ENCODE data around the gene WHRN. TPM values are rescaled to one million over a fixed set of nuclear protein-coding genes. Genes with fewer than 3 reads are reported as not detected.

The WHRN gene
- total RNA-seq, 2 experiments from 2014 or later: 1.9 to 2.1 TPM

DNA sequence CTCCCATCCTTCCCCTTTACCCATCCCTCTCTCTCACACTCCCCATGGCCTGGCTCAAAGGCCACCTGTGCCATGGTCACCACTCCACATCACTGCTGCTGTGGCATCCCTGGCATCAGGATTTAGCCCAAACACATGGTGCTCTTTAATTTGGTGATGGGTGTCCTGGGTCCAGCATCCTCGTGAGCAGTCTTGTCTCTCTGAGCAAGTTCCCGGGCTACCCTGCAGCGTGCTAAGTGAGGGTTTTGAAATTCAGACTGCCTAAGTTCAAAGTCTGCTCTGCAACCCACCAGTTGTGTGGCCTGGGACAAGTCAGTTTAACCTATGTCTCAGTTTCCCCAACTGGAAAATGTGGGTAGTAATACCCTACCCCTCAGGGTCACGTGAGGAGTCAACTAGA lies 39.9 kb downstream of the WHRN start:
- no peak for DNase-seq
- no peak overlapping the region for H3K4me3 Mint-ChIP-seq
- H3K4me1 Mint-ChIP-seq (ENCODE audit: low read depth): no peaks in the 10 kb centered on the region
- no peaks in the 10 kb centered on the region for H3K27me3 Mint-ChIP-seq (ENCODE audit: low read depth)
- H3K9me3 Mint-ChIP-seq: peaks cover 2% of the 10 kb centered on the region
- intact Hi-C loops (cut with micrococcal nuclease): no loop called here
- CTCF ChIA-PET: interaction anchor here (0.6 kb wide), 1 partner anchor 878 kb away, joined by 3 read pairs; no protein-coding TSS in a partner anchor
- no peak overlapping the region for H3K27ac Mint-ChIP-seq
- H3K36me3 Mint-ChIP-seq (ENCODE audit: low read depth): no peaks in the 10 kb centered on the region

DNA sequence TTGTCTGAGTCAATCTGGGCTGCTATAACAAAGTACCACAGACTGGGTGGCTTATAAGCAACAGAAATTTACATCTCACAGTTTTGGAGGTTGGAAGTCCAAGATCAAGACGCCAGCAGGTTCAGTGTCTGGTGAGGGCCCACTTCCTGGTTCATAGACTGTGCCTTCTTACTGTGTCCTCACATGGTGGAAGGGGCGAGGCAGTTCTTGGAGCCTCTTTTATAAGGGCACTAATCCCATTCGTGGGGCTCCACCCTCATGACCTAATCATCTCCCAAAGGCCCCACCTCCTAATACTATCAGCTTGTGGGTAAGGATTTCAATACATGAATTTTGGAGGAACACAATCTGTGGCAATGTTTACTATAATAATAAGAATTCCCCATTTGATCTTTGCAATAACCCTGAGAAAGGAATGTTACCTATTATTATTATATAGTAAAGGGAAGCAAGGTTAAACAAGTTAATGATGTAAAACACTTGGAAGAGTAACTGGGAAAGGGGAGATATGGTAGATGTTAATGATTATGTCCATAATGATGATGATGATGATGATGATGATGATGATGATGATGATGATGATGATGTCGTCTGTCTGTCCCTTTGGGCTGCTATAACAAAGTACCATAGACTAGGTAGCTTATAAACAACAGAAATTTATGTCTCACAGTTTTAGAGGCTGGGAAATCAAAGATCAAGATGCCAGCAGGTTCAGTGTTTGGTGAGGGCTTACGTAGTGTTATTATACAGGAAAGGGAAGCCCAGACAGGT lies 40.8 kb downstream of the WHRN start:
- no peaks in the 10 kb centered on the region for H3K9me3 Mint-ChIP-seq
- no peaks in the 10 kb centered on the region for H3K27me3 Mint-ChIP-seq (ENCODE audit: low read depth)
- no peak overlapping the region for H3K4me3 Mint-ChIP-seq
- H3K27ac Mint-ChIP-seq: no peak overlapping the region
- H3K36me3 Mint-ChIP-seq (ENCODE audit: low read depth): no peaks in the 10 kb centered on the region
- intact Hi-C loops (cut with micrococcal nuclease): no loop called here
- no peaks in the 10 kb centered on the region for H3K4me1 Mint-ChIP-seq (ENCODE audit: low read depth)
- DNase-seq: no peak
- CTCF ChIA-PET: interaction anchor here (0.9 kb wide), 1 partner anchor 59 kb away, joined by 3 read pairs; no protein-coding TSS in a partner anchor

DNA sequence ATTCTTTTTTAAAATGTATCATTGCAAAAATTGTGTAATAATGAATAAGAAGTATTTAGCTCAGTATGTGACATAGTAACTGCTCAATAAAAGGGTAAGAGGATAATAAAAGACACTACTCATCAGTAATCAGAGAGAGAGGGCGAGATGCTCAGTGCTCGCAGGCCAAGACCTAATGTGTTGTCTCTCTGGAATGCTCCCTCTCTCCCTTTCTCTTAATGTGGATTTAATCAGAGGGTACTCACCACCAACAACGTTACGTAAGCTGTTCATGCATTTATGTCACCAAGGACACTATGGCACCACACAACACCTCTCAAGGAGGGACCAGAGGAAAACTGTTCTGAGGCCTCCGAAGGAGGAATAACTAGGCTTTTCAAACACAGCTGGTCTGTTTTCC lies 42.5 kb downstream of the WHRN start:
- H3K4me3 Mint-ChIP-seq: no peak overlapping the region
- H3K27ac Mint-ChIP-seq: no peak overlapping the region
- H3K9me3 Mint-ChIP-seq: no peaks in the 10 kb centered on the region
- intact Hi-C loops (cut with micrococcal nuclease): no loop called here
- no peaks in the 10 kb centered on the region for H3K27me3 Mint-ChIP-seq (ENCODE audit: low read depth)
- CTCF ChIA-PET: interaction anchor here (0.8 to 1.9 kb wide), 2 partner anchors 190 to 200 kb away, joined by 4 to 6 read pairs; no protein-coding TSS in a partner anchor
- H3K36me3 Mint-ChIP-seq (ENCODE audit: low read depth): no peaks in the 10 kb centered on the region
- no peak for DNase-seq
- no peaks in the 10 kb centered on the region for H3K4me1 Mint-ChIP-seq (ENCODE audit: low read depth)

DNA sequence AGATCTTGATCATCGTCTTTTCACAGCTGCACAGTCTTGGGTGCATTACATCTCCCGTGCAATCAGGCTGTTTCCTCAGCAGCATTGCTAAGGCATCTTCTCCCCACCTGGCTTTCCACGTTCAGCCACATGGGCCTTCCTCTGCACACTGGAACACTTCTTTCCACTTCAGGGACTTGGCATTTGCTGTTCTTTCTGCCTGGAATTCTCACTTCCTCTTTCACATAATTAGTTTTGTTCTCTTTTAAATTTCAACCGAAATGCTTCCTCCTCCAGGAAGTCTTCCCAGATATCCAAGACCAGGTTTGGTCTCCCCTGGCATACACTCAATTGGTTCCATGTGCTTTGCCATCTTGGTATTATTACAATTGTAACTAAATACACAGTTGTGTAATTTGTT lies 43.8 kb downstream of the WHRN start:
- CTCF ChIA-PET: interaction anchor here (1.9 kb wide), 1 partner anchor 192 kb away, joined by 6 read pairs; no protein-coding TSS in a partner anchor
- Mint-ChIP-seq H3K36me3 (ENCODE audit: low read depth) (no peaks in the 10 kb centered on the region), H3K4me1 (ENCODE audit: low read depth) (no peaks in the 10 kb centered on the region), H3K27me3 (ENCODE audit: low read depth) (no peaks in the 10 kb centered on the region), H3K27ac (no peak overlapping the region), H3K4me3 (no peak overlapping the region), H3K9me3 (no peaks in the 10 kb centered on the region)
- intact Hi-C loops (cut with micrococcal nuclease): no loop called here
- no peak for DNase-seq

DNA sequence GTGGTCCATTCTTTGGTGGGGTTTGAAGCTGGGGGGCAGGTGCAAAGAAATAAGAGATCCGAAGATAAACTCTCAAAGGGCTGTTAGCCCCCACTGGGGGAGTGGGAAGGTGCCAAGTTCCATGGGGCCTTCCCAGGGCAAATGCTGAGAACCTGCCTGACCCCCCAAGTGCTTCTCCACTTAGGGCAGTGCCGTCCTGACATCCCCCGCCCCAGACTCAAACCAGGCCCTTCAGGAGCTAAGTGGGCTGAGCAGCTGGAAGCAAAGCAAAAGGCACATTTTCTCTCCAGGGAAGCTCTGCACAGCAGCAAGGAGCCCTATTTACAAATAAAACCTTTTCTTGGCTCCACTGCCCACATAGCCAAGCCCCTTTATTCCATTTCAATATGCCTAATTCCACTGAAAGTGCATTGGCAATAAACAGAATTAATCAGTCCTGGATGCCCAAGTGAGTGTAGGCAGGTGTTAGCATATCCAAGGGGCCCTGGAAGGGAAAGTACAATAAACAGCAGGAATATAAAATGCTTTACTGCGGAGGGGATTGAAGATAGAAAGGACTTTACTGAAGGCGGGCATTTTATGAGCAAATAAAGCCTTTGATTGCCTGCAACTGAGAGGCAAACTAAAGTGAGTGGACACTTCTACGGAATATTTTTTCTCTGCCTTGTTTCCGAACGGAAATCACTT lies 44.6 kb downstream of the WHRN start:
- H3K27me3 Mint-ChIP-seq (ENCODE audit: low read depth): no peaks in the 10 kb centered on the region
- intact Hi-C loops (cut with micrococcal nuclease): no loop called here
- no peak for DNase-seq
- no peaks in the 10 kb centered on the region for H3K36me3 Mint-ChIP-seq (ENCODE audit: low read depth)
- no peaks in the 10 kb centered on the region for H3K4me1 Mint-ChIP-seq (ENCODE audit: low read depth)
- CTCF ChIA-PET: no interaction called here
- H3K9me3 Mint-ChIP-seq: no peaks in the 10 kb centered on the region
- no peak overlapping the region for H3K4me3 Mint-ChIP-seq
- no peak overlapping the region for H3K27ac Mint-ChIP-seq

DNA sequence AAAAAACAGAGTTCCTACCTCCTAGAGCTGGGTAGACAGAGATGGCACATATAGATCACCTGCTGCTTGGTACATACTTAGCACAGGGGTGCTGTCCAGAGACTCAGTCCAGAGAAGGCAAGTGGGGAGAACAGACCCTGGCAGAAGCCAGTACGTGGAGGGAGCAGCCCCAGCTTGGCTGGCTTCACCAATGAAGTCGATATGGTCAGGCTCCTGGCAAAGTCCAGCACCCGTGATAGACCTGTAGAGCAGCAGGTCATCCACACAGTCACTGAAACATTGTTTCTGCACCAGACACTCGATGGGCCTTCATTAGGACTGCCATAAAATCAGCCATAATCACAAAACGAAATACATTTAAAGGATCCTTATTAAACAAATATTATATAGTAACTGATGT lies 45.8 kb downstream of the WHRN start:
- CTCF ChIA-PET: interaction anchor here (0.6 to 0.9 kb wide), 2 partner anchors 27 to 1060 kb away, joined by 4 to 6 read pairs; no protein-coding TSS in a partner anchor
- Mint-ChIP-seq H3K4me3 (no peak overlapping the region), H3K36me3 (ENCODE audit: low read depth) (no peaks in the 10 kb centered on the region), H3K4me1 (ENCODE audit: low read depth) (no peaks in the 10 kb centered on the region), H3K9me3 (no peaks in the 10 kb centered on the region), H3K27ac (no peak overlapping the region), H3K27me3 (ENCODE audit: low read depth) (no peaks in the 10 kb centered on the region)
- DNase-seq: no peak
- intact Hi-C loops (cut with micrococcal nuclease): no loop called here

DNA sequence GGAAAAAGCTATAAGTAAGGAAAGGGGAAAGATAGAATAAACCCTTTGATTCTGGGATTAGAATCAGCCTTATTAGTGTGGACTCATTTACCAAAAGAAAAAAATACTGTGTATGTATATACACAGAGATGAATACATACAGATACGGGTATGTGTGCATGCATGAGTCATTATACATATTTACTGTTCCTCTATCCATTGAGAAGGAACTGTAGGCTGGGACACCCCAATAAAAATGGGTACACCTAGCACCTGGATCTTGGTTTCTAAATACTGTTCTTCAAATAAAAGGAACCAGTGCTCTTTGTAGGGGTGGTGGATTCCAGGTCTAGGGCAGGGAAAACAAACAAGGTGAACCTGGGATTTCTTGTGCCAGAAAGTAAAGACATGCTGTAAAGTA lies 48.3 kb downstream of the WHRN start:
- Mint-ChIP-seq H3K9me3 (no peaks in the 10 kb centered on the region), H3K36me3 (ENCODE audit: low read depth) (peaks cover 4% of the 10 kb centered on the region), H3K4me3 (no peak overlapping the region), H3K27ac (no peak overlapping the region), H3K27me3 (ENCODE audit: low read depth) (no peaks in the 10 kb centered on the region), H3K4me1 (ENCODE audit: low read depth) (peaks cover 13% of the 10 kb centered on the region)
- no peak for DNase-seq
- CTCF ChIA-PET: no interaction called here
- intact Hi-C loops (cut with micrococcal nuclease): no loop called here

DNA sequence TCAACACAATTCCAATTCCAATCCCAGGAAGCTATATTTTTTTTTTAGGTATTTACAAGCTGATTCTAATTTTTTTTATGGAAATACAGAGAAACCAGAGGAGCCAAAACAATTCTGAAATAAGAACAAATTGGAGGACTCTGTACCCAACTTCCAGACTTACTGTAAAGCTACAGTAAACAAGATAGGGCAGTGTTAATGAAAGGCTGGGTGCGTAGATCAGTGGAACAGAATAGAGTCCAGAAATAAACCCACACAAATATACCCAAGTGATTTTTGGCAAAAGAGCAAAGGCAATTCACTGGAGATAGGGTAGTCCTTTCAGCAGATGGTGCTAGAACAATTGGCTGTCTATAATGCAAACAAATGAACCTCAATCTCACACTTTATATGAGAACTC lies 50.6 kb downstream of the WHRN start:
- CTCF ChIA-PET: interaction anchor here (0.7 to 1.4 kb wide), 2 partner anchors 18 to 27 kb away, joined by 3 to 6 read pairs; no protein-coding TSS in a partner anchor
- Mint-ChIP-seq H3K4me3 (no peak overlapping the region), H3K36me3 (ENCODE audit: low read depth) (peaks cover 4% of the 10 kb centered on the region), H3K27me3 (ENCODE audit: low read depth) (no peaks in the 10 kb centered on the region), H3K9me3 (no peaks in the 10 kb centered on the region), H3K27ac (no peak overlapping the region), H3K4me1 (ENCODE audit: low read depth) (peaks cover 23% of the 10 kb centered on the region)
- no peak for DNase-seq
- intact Hi-C loops (cut with micrococcal nuclease): no loop called here

DNA sequence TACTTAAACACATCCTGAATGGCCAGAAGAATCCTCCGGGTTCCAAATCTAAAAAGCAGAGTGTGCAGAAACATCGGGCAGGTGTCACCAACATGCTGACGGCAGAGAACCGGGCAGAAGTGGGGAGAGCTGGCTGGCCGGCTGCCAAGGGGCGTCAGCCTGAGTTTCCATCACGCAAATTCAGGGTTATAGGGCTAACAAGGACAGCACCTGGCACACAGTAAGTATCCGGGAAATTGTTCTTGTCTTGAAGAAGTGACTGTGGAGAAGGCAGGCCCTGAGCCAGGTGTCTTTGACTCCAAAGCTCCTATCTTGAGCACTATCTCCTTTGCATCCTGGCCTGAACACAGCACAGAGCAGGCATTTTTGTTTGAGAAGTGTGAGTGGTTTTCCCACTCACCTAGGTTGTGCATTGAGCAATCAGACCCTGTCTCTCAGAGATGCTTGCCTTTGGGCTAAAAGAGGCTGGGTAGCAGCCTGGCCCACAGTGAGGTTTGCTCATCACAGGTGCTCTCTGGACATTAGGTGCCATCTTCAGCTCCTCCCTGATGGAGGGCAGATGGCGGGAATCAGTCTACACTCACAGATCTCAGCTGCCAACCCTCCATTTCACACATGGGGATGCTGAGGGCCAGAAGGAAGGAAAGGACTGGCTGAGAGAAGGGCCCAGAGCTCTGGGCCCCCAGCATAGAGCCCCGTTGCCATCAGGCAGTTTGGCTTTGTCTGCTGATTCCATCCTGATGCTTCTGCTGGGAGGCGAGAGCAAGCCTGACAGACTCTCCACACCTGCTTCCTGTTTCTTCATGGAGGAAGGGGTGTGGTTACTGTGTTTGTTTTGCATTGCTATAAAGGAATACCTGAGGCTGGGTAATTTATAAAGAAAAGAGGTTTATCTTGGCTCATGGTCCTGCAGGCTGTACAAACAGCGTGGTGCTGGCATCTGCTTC lies 52.8 kb downstream of the WHRN start:
- intact Hi-C loops (cut with micrococcal nuclease): loop anchor here (1.0 kb wide), 1 partner anchor 33 kb away; no protein-coding TSS in a partner anchor
- H3K27ac Mint-ChIP-seq: peak overlapping the region; percentile 65
- peaks cover 4% of the 10 kb centered on the region for H3K36me3 Mint-ChIP-seq (ENCODE audit: low read depth)
- H3K4me3 Mint-ChIP-seq: no peak overlapping the region
- DNase-seq: peak; percentile 73
- H3K4me1 Mint-ChIP-seq (ENCODE audit: low read depth): peaks cover 23% of the 10 kb centered on the region
- H3K27me3 Mint-ChIP-seq (ENCODE audit: low read depth): no peaks in the 10 kb centered on the region
- CTCF ChIA-PET: interaction anchor here (0.9 to 1.1 kb wide), 2 partner anchors 139 to 201 kb away, joined by 3 to 4 read pairs; no protein-coding TSS in a partner anchor
- H3K9me3 Mint-ChIP-seq: no peaks in the 10 kb centered on the region

DNA sequence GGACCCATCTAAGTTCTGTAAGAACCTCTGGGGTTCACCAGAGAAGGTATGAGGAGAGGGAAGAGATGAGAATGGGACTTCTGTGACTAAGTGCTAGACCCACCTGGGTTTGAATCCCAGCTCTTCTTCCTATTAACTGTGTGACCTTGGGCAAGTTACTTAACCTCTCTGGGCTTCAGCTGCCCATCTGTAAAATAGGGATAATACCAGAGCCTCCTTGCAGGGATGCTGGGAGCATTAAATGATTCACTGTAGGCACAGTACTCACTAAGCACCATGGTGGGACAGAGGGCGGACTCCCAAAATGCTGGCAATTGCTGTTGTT lies 53.6 kb downstream of the WHRN start:
- H3K27me3 Mint-ChIP-seq (ENCODE audit: low read depth): no peaks in the 10 kb centered on the region
- H3K4me3 Mint-ChIP-seq: no peak overlapping the region
- intact Hi-C loops (cut with micrococcal nuclease): loop anchor here (1.0 kb wide), 1 partner anchor 34 kb away; no protein-coding TSS in a partner anchor
- DNase-seq: no peak
- CTCF ChIA-PET: interaction anchor here (1.1 to 2.2 kb wide), 3 partner anchors 16 to 140 kb away, joined by 3 to 7 read pairs (median 4); no protein-coding TSS in a partner anchor
- peaks cover 4% of the 10 kb centered on the region for H3K36me3 Mint-ChIP-seq (ENCODE audit: low read depth)
- H3K9me3 Mint-ChIP-seq: no peaks in the 10 kb centered on the region
- peak overlapping the region; percentile 70 for H3K27ac Mint-ChIP-seq
- H3K4me1 Mint-ChIP-seq (ENCODE audit: low read depth): peaks cover 23% of the 10 kb centered on the region

DNA sequence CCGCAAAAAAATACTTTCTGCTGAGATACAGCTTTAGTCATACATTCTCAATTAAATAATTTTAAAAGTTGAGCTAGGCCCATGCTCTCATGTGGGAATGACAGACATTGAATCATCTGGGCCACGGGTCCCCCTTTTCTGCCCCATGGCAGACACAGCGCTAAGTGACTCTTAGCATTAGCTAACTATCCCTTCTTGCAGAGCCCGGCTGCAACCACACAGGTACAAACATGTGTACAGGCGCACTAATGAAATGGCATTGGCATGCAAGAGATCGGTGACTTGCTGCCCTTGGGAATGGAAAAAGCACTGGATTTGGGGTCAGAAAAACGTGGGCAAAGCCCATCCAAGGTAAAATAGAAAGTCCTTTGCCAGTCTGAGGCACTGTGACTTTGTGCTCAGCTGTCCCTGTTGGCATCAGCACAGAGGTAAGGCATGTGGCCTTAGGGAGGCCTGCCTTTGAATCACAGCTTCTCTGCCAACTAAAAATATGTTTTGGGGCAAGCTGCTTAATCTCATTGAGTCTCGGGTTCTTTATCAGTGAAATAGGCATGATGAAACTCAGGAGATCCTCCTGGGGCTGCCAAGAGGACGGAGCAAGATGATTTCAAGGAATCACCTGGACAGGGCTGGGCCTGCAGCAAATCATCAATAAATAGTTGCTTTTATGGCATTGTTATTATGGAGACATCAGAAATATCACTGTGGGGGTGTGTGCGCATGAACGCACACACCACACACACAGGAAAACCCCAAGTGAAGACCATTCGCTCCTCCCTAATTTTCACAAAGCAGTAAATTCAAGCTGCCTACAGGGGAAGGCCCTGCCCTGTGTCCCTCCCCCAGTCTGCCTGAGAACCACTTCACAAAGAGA lies 54.2 kb downstream of the WHRN start:
- Mint-ChIP-seq H3K27ac (peak overlapping the region; percentile 70), H3K4me1 (ENCODE audit: low read depth) (peaks cover 23% of the 10 kb centered on the region), H3K27me3 (ENCODE audit: low read depth) (no peaks in the 10 kb centered on the region), H3K36me3 (ENCODE audit: low read depth) (peaks cover 4% of the 10 kb centered on the region), H3K4me3 (no peak overlapping the region), H3K9me3 (no peaks in the 10 kb centered on the region)
- intact Hi-C loops (cut with micrococcal nuclease): no loop called here
- DNase-seq: peak; percentile 31
- CTCF ChIA-PET: interaction anchor here (0.6 to 2.2 kb wide), 7 partner anchors 10 to 202 kb away, joined by 3 to 8 read pairs (median 4); no protein-coding TSS in a partner anchor

Data from activated naive CD4-positive, alpha-beta T cell treated with anti-CD3 and anti-CD28 coated beads for 36 hours (primary cell).